Measurements from ENCODE around the gene CCDC77.
A peak's percentile ranks its signal among the peaks of the same experiment; 100 is the strongest.
"Not testable (repeated sequence)": the region's sequence is repeated elsewhere in the genome, so short reads cannot be mapped to it uniquely, and the experiment has no call there.

The CCDC77 gene

DNA sequence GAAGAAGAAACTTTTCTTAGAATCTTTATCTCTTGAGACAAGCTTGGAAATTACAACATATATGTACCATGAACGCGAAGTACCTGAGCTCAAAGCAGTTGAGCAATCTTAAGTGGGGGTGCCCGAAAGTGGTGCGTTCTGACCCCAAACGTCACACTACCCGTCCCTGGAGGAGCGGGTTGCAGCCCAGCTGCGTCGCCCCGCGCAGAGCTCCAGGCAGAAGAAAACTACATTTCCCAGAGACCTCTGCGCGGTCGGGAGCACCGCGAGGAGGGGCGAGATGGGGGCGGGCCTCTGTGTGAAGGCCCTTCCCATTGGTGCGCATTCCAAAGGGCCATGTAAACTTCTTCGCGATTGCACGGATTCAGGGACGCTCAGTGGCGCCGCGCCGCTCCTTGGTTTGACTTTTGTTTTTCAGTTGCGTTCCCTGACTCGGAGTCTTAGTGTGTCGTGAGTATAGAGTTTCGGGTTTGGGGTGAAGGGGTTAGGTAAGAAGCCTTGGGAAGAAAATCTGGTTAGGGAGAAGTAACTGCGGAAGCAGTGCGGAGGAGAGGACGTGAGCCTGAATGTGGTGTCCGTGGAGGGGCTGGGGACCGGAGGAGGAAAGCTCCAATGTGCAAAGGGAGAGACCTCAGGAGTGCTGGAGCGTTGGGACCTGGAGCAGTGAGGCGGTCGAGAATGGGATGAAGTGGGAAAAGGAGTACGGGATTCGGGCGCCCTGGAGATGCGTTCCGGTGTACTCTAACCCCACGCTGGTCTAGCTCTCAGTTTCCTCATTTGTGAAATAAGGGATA lies at the start of gene CCDC77:
Gene CCDC77, plus strand, starts transcription at position 410 of the 794 bp plus-strand sequence. CDS start 7,740 bp downstream, outside the sequence.
- no peak for DNase-seq

GRCh38 chr12:356276-356988 lies 45.0 kb upstream of the CCDC77 start:
- no peak for DNase-seq

DNA sequence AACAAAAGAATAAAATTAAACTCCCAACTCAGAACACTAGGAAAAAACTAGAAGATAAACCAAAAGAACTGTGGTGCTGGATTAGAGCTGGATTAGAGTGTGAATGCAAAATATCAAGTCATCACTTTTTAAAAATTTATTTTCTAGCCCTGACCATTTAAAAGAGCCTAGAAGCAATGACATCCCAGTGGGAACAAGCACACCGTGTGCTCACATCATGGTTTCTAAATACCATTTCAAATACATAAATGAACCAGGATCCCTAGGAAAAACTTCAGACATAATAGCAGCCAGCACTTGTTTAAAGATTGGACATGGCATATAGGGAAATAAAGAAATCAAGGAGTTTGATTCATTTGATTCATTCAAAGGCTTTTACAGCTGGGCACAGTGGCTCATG lies 42.4 kb upstream of the CCDC77 start:
- DNase-seq, result no peak

DNA sequence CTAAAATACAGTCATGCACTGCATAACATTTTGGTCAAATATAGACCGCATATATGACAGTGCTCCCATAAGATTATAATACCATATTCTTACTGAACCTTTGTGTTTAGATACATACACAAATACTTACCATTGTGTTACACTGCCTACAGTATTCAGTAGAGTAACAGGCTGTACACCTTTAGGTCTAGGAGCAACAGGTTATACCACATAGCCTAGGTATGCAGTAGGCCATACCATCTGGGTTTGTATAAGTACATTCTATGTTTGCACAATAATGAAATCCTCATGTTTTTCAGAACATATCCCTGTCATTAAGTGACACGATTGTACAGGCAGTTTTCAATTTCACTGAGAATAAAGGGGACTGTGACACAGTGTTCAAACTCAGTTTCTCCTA lies 34.6 kb upstream of the CCDC77 start:
- no peak for DNase-seq

- DNase-seq, result no peak
Observed at GRCh38 chr12:367972-368371, 33.5 kb upstream of the CCDC77 start.

- not testable (repeated sequence) for DNase-seq
Observed at GRCh38 chr12:370739-371485, 30.5 kb upstream of the CCDC77 start.

DNA sequence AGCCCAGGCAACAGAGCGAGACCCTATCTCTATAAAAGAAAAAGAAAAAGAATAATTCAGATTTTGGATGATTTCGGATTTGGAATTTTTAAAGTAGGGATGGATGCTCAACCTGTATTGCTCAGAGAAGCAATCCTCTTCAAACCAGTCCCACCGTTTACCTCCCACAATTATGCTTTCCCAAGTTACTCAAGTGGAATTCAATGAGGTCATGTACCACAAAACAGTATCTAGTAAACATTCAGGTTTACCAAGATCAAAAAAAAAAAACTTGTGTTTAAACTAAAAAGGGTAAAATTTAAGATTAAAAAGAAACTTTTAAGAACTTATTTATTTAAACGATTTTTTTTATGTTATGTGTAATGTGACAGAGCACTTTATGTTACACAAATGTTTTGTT lies 14.8 kb upstream of the CCDC77 start:
- DNase-seq, result no peak

DNA sequence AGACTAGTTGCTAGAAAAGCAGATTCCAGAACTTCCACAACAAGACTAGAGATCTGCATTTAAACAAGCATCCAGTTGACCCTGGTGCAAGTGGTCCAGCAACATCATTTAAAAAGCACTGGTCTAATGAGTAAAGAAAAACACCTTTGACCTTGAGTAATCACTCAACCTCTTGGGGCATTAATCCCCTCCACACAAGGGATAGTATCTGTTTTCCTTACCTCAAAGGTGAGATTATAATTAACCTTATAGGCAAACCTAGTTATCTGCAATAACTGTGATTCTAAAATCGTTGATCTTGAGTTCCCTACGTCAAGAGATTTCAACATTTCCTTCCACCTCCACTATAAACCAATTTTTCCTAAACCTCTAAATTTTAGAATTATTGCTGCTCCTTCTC lies 13.4 kb upstream of the CCDC77 start:
- DNase-seq, result no peak

GRCh38 chr12:388541-389141 lies 12.8 kb upstream of the CCDC77 start:
- no peak for DNase-seq

DNA sequence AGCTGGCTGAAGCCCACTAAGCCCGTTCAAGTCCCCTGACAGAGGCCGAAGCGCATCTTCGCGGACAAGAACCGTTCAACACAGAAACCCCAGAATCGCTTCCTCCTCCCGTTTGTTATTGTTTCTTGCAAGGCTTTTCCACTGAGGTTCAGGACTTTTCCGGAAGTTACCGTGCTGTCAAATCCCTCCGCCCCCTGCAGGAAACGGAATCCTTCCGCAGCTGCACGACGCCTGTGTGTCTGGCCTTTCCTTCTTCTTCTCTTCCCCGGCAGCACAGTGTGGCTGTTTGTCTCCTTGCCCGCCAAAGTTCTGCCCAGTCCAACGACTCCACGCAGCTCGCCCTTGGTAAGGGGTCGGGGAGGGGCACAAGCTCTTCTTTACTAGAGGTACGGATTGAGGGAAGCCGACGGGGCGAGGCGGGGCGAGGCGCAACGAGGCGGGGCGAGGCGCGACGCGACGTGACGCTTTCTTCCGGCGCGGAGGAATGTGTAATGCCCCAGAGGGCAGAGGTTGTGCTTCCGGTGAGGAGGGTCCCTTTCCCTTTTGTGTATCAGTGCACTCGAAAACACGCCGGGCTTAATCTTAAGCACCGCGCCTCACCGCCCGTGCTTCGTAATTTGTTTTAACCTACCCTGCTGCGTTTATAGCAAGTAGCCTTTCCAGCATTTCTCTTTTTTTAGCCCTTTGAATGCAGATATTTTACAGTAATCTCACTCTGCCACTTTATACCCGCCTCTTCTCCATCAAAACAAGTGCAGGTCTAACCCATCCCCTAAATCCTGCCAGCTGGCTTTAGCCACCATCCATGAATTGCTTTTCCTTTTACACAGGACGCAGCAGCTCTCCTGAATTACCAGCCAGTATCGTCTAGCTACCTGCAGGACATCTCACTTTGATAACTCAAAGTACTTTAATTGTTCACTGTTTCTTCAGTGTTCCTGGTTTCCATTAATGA lies 12.0 kb upstream of the CCDC77 start, which contains the start of gene KDM5A:
Gene KDM5A, minus strand, starts transcription at position 179 of the 955 bp plus-strand sequence. CDS start 229 bp downstream, outside the sequence.
- no peak for DNase-seq

DNA sequence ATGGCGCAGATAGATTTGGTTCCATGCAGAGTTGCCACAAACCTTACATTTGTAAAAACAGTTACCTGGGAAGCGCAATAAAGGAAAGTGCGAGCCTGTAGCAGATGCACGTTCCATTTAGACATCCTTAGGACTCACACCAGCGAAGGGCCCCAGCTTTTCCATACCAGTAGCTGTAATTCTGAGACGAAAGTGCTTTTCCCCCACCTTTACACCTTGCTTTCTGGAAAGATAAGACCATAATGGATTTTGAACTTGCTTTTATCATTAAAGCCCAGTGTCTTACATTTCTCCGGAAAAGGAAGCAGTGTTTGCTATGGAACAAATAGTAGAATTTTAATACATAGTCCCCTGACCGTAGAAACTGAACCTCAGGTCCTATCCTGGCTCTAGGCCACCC lies 616 bp upstream of the CCDC77 start:
- DNase-seq, result no peak

DNA sequence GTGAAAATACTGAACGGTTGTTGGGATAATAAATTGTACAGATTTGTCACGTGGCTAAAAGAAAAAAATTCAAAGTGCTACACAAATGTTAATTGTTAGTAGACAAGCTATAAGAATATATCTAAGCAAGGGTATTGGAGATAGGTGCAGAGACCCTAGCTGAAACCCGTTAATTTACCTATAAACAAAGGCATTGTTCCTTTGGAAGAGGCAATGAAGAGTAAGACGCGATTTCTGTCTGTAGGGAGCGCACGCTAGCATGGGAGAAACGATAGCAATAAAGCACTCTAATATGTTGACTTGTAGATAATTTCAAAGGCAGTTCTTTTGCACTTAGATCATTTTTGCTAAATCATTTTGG lies 565 bp downstream of the CCDC77 start:
- DNase-seq, result no peak

GRCh38 chr12:414859-415258 lies 13.4 kb downstream of the CCDC77 start:
- DNase-seq, result no peak

GRCh38 chr12:418432-418831 lies 17.0 kb downstream of the CCDC77 start:
- no peak for DNase-seq

GRCh38 chr12:422526-422925 lies 21.1 kb downstream of the CCDC77 start:
- DNase-seq, result no peak

DNA sequence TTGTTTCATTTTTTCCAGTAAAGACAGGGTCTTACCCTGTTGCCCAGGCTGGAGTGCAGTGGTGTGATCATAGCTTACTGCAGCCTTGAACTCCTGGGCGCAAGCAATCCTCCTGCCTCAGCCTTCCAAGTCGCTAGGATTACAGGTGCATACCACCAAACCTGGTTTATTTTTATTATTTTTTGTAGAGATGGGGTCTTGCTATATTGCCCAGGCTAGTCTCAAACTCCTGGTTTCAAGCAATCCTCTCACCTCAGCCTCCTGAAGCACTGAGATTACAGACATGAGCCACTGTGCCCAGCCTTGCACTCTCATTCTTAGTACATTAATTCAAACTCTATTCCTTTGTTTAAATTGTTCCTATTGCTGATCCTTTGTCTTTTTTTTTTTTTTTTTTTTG lies 34.3 kb downstream of the CCDC77 start:
- not testable (repeated sequence) for DNase-seq

DNA sequence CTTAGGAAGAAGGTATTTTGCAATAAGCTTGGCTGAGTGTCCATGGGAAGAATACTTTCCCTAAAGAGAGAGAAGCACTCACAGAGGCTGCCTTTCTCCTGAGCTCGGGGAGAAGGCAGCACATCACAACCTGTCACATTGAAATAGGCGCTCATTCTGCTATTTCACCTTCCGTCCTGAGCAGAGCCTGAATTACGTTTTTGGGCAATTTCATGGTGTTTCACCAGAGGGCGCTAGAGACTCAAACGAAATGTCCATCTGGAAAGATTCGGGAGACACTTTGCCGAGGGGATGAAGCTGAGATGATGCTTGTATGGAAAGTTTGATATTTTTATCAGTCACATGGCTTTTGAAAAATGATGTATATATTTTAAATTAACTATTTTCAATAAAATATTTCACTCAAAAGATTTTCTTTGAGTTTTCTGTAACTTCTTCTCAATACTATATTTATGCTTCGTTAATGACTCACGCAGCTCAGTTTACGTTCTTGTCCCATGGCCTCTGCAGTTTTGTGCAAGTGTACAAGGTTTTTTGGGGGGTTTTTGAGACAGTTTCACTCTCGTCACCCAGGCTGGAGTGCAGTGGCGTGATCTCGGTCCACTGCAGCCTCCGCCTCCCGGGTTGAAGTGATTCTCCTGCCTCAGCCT lies 40.9 kb downstream of the CCDC77 start:
- DNase-seq, result no peak

DNA sequence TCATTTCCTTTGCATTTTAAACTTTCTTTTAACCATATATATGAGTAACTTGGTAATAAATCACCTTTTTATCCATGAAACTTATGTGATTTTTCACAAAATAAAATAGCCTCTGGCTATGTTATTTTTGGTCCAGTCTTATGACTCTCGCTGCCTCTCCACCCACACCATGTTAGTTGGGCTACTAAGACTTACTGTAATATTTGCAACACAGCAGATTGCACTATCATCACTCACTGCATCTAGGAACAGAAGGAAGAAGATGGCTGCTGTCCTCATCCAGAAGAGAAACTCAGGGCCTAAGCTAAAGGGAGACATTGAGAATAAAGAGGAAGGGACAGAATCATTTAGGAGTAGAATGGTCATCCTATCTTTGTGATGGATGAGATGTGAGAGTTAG lies 45.7 kb downstream of the CCDC77 start:
- DNase-seq, result no peak

DNA sequence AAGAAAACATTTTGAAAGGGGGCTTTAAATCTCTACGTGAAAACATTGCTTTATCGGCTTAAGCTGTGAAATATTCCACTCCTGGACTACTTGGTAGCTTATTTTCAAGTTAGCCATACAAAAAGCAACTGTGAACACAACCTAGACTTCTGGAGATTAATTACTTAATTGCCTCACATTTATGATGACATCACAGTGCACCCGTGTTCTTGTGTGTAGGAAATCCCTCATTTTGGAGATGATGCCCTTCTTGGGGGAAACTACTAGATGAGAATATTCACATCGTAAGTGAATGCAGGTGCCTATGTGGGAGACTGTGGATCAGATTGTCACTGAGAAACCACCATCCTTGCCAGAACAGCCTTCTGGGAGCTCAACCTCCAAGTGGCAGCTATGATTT lies 47.8 kb downstream of the CCDC77 start:
- DNase-seq, result peak; percentile 26

GRCh38 chr12:450438-450837 lies 49.0 kb downstream of the CCDC77 start:
- no peak for DNase-seq

DNA sequence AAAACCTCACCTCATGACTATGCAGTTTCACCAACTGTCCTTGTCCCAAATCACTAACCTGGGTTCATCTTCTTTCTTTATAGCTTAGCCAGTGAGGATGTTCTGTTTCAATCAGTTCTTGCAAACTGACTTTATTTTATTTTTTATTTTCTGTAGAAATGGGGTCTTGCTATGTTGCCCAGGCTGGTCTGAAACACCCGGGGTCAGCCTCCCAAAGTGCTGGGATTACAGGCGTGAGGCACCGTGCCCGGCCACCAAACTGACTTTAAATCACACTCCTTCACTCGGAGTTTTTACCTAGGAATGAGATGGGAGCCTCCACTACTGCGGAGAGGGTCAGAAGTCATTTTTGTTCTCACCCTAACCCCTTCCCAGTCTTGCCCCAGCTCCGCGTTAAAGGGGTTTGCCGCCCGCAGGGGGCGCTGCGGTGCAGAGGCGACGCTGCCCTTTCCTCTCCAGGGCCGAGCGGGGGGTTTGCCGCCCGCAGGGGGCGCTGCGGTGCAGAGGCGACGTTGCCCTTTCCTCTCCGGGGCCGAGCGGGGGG lies 51.3 kb downstream of the CCDC77 start:
- DNase-seq, result no peak
